HepG2 (cell line): ENCODE data around the gene FIBP. TPM values are rescaled to one million over a fixed set of nuclear protein-coding genes. Genes with fewer than 3 reads are reported as not detected.

Experiments used
- ATAC-seq: fragments of 200-7000 bp; cut with Tn5 transposase; 3 replicates; pipeline ENCODE4 v1.9.1; 2020; ENCODE audit warnings: mild to moderate bottlenecking, moderate library complexity
- BruUV-seq: library from RNA; stranded (reverse); fragments of 400-500 nt; replicated peaks from 2 replicates; lab custom pipeline; 2021; lab: Mats Ljungman, UMichigan
- CTCF ChIA-PET: fragments of 300-600 bp; formaldehyde crosslinking; extraction: SDS; loops from one replicate; lab custom pipeline; 2021; ENCODE audit warnings: low total read pairs, inconsistent platforms, low intra/inter-chr PET ratio; lab: Yijun Ruan, JAX
- POLR2A ChIA-PET: fragments of 350-600 bp; sonication (Branson Sonifier 250); formaldehyde crosslinking; loops from one replicate; lab custom pipeline; 2020; ENCODE audit warnings: antibody characterized with exemption, inconsistent platforms; lab: Yijun Ruan, JAX
- DNase-seq: peaks from one replicate; pipeline ENCODE4 v3.0.0-alpha.2; 2015; ENCODE audit warnings: low spot score
- FAIRE-seq: peaks from 3 replicates; lab custom pipeline; 2011; peaks lifted over from hg19 to GRCh38; lab: Jason Lieb, UNC
- H2AFZ ChIP-seq: one replicate; pipeline ENCODE4 v1.6.1; 2011; ENCODE audit warnings: low read length, inconsistent platforms
- H3K27ac ChIP-seq: fragments of 300-600 bp; 3 replicates; pipeline ENCODE4 v1.8.0; 2011; ENCODE audit warnings: mixed run types, mild to moderate bottlenecking, mixed read lengths, low read length, inconsistent platforms; ENCODE audit not compliant: insufficient read depth; ENCODE audit errors: extremely low read length
- H3K27me3 ChIP-seq, 2 experiments: fragments of 200-600 bp in 1 of 2; 2 replicates in 1 of 2; 3 replicates in 1 of 2; pipeline versions ENCODE4 v1.6.0 to v1.8.0; 2011; ENCODE audit warnings: low read length in 2 of 2, mild to moderate bottlenecking in 2 of 2, moderate library complexity in 2 of 2, inconsistent platforms in 1 of 2; ENCODE audit not compliant: insufficient read depth in 2 of 2, control insufficient read depth in 1 of 2
- H3K36me3 ChIP-seq, 2 experiments: fragments of 200-600 bp in 1 of 2; replicated peaks in 1 of 2; 2 replicates in 1 of 2; 3 replicates in 1 of 2; pipeline versions ENCODE4 v1.5.1 to v1.8.0; 2011; ENCODE audit warnings: low read length in 2 of 2, inconsistent platforms in 1 of 2; ENCODE audit not compliant: insufficient read depth in 2 of 2, control insufficient read depth in 1 of 2
- H3K4me1 ChIP-seq: 2 replicates; pipeline ENCODE4 v1.5.1; 2012; ENCODE audit warnings: low read length, inconsistent platforms; ENCODE audit not compliant: insufficient read depth
- H3K4me2 ChIP-seq: 2 replicates; pipeline ENCODE4 v1.6.0; 2011; ENCODE audit warnings: low read depth, low read length, inconsistent platforms
- H3K4me3 ChIP-seq, 3 experiments: fragments of 200-600 bp in 1 of 3; sonication (generic), shearing (Covaris generic) in 1 of 3; replicated peaks in 1 of 3; 2 replicates each; pipeline ENCODE4 v1.5.1; 2011 to 2016; ENCODE audit warnings: low read length in 3 of 3, inconsistent platforms in 2 of 3, low read depth in 2 of 3, mild to moderate bottlenecking in 2 of 3, control low read depth in 1 of 3, mixed read lengths in 1 of 3; ENCODE audit not compliant: insufficient read depth in 1 of 3
- H3K79me2 ChIP-seq: one replicate; pipeline ENCODE4 v1.6.1; 2011; ENCODE audit warnings: low read length, inconsistent platforms; ENCODE audit not compliant: insufficient read depth
- H3K9ac ChIP-seq: 2 replicates; pipeline ENCODE4 v1.6.0; 2011; ENCODE audit warnings: mild to moderate bottlenecking, low read depth, low read length, inconsistent platforms; ENCODE audit not compliant: insufficient read depth
- H3K9me3 ChIP-seq: 2 replicates; pipeline ENCODE4 v1.5.1; 2012; ENCODE audit warnings: mild to moderate bottlenecking, low read length
- H4K20me1 ChIP-seq: 2 replicates; pipeline ENCODE4 v1.6.0; 2011; ENCODE audit warnings: inconsistent platforms, mild to moderate bottlenecking, low read length, moderate library complexity; ENCODE audit not compliant: insufficient read depth
- ARID2 ChIP-seq: sonication (generic); formaldehyde crosslinking; IDR thresholded peaks from 2 replicates; pipeline ENCODE4 v1.8.1; 2022; ENCODE audit warnings: mild to moderate bottlenecking, missing genetic modification reagents, borderline replicate concordance
- ATF7 ChIP-seq, 2 experiments: fragments of 450-650 bp in 1 of 2; sonication (generic) in 1 of 2; formaldehyde crosslinking in 1 of 2; IDR thresholded peaks; 2 replicates each; pipeline versions ENCODE4 v1.4.0 to v1.6.1; 2016 to 2020; ENCODE audit warnings: antibody characterized with exemption in 1 of 2, mild to moderate bottlenecking in 1 of 2, missing genetic modification reagents in 1 of 2
- DR1 ChIP-seq: sonication (generic); formaldehyde crosslinking; IDR thresholded peaks from 2 replicates; pipeline ENCODE4 v1.8.0; 2021; ENCODE audit warnings: mild to moderate bottlenecking, missing genetic modification reagents, inconsistent platforms
- MXD4 ChIP-seq: IDR thresholded peaks from 2 replicates; pipeline ENCODE4 v1.6.1; 2016; ENCODE audit warnings: mild to moderate bottlenecking, missing biosample characterization, missing genetic modification reagents
- PAX8 ChIP-seq: sonication (generic); formaldehyde crosslinking; IDR thresholded peaks from 2 replicates; pipeline ENCODE4 v1.8.0; 2022; ENCODE audit warnings: mild to moderate bottlenecking, missing genetic modification reagents, borderline replicate concordance
- ZBTB4 ChIP-seq: sonication (generic); formaldehyde crosslinking; IDR thresholded peaks from 2 replicates; pipeline ENCODE4 v1.4.0; 2020; ENCODE audit warnings: missing genetic modification reagents, mild to moderate bottlenecking, borderline replicate concordance
- ZC3H4 ChIP-seq: sonication (generic); formaldehyde crosslinking; IDR thresholded peaks from 2 replicates; pipeline ENCODE4 v1.4.0; 2020; ENCODE audit warnings: missing genetic modification reagents, borderline replicate concordance
- ZNF121 ChIP-seq: sonication (generic); formaldehyde crosslinking; IDR thresholded peaks from 2 replicates; pipeline ENCODE4 v1.5.0; 2020; ENCODE audit warnings: mild to moderate bottlenecking, missing genetic modification reagents
- ZNF331 ChIP-seq: sonication (generic); formaldehyde crosslinking; IDR thresholded peaks from 2 replicates; pipeline ENCODE4 v1.4.0; 2020; ENCODE audit warnings: missing genetic modification reagents
- ZNF629 ChIP-seq: sonication (generic); formaldehyde crosslinking; conservative IDR thresholded peaks from 2 replicates; pipeline ENCODE4 v1.5.0; 2020; ENCODE audit warnings: missing genetic modification reagents
- ZNF747 ChIP-seq: sonication (generic); formaldehyde crosslinking; IDR thresholded peaks from 2 replicates; pipeline ENCODE4 v1.8.1; 2023; ENCODE audit warnings: missing genetic modification reagents, mild to moderate bottlenecking, borderline replicate concordance
- WGBS: methylation state at CpG from one replicate; pipeline ENCODE4 v1.1.6; 2017; ENCODE audit warnings: low lambda C conversion rate; 5-methylcytosine and 5-hydroxymethylcytosine counted together
- in situ Hi-C: cut with HindIII; loops from 2 replicates; pipeline ENCODE4 v1.10.0; 2017; ENCODE audit warnings: low pct_unique_long_range_greater_than_20kb; ENCODE audit not compliant: extremely low pct_ligation_motif_present
- intact Hi-C: fragments of 100-400 bp; cut with micrococcal nuclease; formaldehyde crosslinking; loops from one replicate; pipeline ENCODE4 v1.10.0; 2022; ENCODE audit not compliant: unreplicated experiment
- polyA plus RNA-seq, 8 experiments: library from polyadenylated mRNA; depleted of rRNA in 3 of 8; stranded (reverse) in 7 of 8; unstranded in 1 of 8; fragments of >200 nt; fragmentation: Illumina TruSeq in 4 of 8; extraction: Trizol in 4 of 8; gene quantifications; 2 replicates each; pipeline versions ENCODE4 v1.2.1 to v1.2.3, GENCODE V29; 2011 to 2016; ENCODE audit warnings: low read depth in 4 of 8, missing spikeins in 1 of 8, mixed read lengths in 1 of 8; ENCODE audit not compliant: insufficient read depth in 1 of 8
- total RNA-seq, 5 experiments: library from RNA; depleted of rRNA; stranded (reverse); fragments of >200 nt; fragmentation: Illumina TruSeq; extraction: Trizol; gene quantifications; 2 replicates each; pipeline ENCODE4 v1.2.3, GENCODE V29; 2016; ENCODE audit warnings: low read depth in 1 of 5
- TF ChIP-seq, protein P1 (sequence below): IDR thresholded peaks from 2 replicates; pipeline ENCODE4 v1.6.1; 2012; ENCODE audit warnings: inconsistent platforms
- TF ChIP-seq, protein P2 (sequence below): sonication (generic); formaldehyde crosslinking; IDR thresholded peaks from 2 replicates; pipeline ENCODE4 v1.5.0; 2020; ENCODE audit warnings: mild to moderate bottlenecking, missing genetic modification reagents
- TF ChIP-seq, protein P3 (sequence below): IDR thresholded peaks from 2 replicates; pipeline ENCODE4 v1.6.1; 2016; ENCODE audit warnings: missing compliant biosample characterization, missing genetic modification reagents, borderline replicate concordance

The FIBP gene
- total and polyA plus RNA-seq, 2 of the 13 experiments (the other 11 are each of a cell fraction or from before 2014, with no cell fraction given), result 42.9 to 62.1 TPM

GRCh38 chr11:65931773-65932557 lies 43.7 kb upstream of the FIBP start:
- intact Hi-C loops, result loop anchor here (5.0 kb wide), 1 partner anchor 45 kb away; the partner anchor contains the start of gene FIBP
- Histone ChIP-seq H3K4me2 (no peak overlapping the region; the same call in 1 of the 2 replicates), H3K79me2 (no peaks in the 10 kb centered on the region), H4K20me1 (no peaks in the 10 kb centered on the region), H3K9me3 (no peaks in the 10 kb centered on the region), H3K4me3 (no peak overlapping the region; a peak in 1 of 6 replicates), H3K27me3 (peaks cover 0 to 3% of the 10 kb centered on the region in 2 experiments; a peak in 1 of 5 replicates), H3K27ac (no peak overlapping the region), H2AFZ (no peak overlapping the region), H3K36me3 (no peaks in the 10 kb centered on the region), H3K4me1 (peaks cover 49% of the 10 kb centered on the region), H3K9ac (no peak overlapping the region)
- TF ChIP-seq ZBTB4 (CRISPR knock-in tag) (no peak), ZNF121 (CRISPR knock-in tag) (no peak), ATF7 (IDR thresholded peaks at IDR 0.05) (no peak), ATF7 (CRISPR knock-in tag; IDR thresholded peaks at IDR 0.05) (no peak), PAX8 (CRISPR knock-in tag) (no peak), ZNF331 (CRISPR knock-in tag) (no peak), DR1 (CRISPR knock-in tag) (no peak), ZNF747 (CRISPR knock-in tag) (no peak), ZC3H4 (no peak), ZNF629 (no peak), ARID2 (CRISPR knock-in tag) (no peak), MXD4 (no peak)
- TF ChIP-seq, protein P1, sequence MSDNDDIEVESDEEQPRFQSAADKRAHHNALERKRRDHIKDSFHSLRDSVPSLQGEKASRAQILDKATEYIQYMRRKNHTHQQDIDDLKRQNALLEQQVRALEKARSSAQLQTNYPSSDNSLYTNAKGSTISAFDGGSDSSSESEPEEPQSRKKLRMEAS, result no peak
- TF ChIP-seq, protein P2, sequence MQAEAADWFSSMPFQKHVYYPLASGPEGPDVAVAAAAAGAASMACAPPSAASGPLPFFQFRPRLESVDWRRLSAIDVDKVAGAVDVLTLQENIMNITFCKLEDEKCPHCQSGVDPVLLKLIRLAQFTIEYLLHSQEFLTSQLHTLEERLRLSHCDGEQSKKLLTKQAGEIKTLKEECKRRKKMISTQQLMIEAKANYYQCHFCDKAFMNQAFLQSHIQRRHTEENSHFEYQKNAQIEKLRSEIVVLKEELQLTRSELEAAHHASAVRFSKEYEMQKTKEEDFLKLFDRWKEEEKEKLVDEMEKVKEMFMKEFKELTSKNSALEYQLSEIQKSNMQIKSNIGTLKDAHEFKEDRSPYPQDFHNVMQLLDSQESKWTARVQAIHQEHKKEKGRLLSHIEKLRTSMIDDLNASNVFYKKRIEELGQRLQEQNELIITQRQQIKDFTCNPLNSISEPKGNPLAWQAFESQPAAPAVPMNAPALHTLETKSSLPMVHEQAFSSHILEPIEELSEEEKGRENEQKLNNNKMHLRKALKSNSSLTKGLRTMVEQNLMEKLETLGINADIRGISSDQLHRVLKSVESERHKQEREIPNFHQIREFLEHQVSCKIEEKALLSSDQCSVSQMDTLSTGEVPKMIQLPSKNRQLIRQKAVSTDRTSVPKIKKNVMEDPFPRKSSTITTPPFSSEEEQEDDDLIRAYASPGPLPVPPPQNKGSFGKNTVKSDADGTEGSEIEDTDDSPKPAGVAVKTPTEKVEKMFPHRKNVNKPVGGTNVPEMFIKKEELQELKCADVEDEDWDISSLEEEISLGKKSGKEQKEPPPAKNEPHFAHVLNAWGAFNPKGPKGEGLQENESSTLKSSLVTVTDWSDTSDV (CRISPR knock-in tag), result no peak
- TF ChIP-seq, protein P3, sequence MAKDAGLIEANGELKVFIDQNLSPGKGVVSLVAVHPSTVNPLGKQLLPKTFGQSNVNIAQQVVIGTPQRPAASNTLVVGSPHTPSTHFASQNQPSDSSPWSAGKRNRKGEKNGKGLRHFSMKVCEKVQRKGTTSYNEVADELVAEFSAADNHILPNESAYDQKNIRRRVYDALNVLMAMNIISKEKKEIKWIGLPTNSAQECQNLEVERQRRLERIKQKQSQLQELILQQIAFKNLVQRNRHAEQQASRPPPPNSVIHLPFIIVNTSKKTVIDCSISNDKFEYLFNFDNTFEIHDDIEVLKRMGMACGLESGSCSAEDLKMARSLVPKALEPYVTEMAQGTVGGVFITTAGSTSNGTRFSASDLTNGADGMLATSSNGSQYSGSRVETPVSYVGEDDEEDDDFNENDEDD, result no peak
- in situ Hi-C loops, result no loop called here
- peak; percentile 21 for ATAC-seq
- no peak for FAIRE-seq
- BruUV-seq, result no TSS peak
- CTCF ChIA-PET, result interaction anchor here (1.6 kb wide), 1 partner anchor 57 kb away, joined by 5 read pairs; no protein-coding TSS in a partner anchor
- POLR2A ChIA-PET, result no interaction called here
- WGBS, result 27% methylated on average over 12 of the region's 13 CpGs
- no peak for DNase-seq
